Measurements from ENCODE around the gene LRRC26.
A peak's percentile ranks its signal among the peaks of the same experiment; 100 is the strongest.

LRRC26 gene

DNA sequence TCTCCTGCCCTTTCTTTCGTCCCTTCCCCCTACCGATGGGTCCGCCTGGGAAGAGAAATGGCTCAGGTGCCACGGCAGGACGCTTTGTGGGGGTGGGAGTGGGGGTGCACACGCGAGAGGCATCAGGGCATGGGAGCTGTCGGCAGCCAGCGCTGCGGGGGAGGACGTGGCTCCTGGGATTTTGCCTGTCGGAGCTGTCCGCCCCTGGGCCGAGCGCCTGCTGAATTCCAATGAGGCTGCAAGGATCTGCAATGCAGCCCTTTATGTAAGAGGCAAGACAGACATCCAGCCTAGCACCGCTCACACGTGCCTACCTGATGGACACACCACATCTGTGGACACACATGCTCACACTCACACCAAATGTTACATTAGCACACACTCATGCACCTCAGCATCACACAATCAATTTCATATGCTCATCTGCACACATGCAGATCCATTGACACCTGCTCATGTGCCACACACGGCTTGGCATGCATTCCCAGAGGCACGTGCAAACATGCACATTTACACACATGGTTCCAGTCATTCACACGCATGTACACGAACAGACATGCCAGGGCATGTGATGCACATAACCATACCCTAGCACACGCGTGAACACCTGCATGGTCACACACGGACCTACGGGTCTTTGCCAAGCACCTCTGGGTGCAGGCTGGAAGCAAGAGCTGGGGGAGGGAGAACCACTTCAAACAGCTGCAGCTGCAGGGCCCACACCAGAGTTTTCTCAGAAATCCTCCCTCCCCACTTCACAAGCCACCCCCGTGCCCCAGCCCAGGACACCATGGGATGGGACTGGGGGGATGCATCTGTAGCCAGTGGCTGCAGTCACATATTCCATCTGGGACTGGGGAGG is 29.5 kb downstream of the LRRC26 start:
- no peak overlapping the region for H3K4me3 ChIP-seq (ENCODE audit: low read depth, low read length)

DNA sequence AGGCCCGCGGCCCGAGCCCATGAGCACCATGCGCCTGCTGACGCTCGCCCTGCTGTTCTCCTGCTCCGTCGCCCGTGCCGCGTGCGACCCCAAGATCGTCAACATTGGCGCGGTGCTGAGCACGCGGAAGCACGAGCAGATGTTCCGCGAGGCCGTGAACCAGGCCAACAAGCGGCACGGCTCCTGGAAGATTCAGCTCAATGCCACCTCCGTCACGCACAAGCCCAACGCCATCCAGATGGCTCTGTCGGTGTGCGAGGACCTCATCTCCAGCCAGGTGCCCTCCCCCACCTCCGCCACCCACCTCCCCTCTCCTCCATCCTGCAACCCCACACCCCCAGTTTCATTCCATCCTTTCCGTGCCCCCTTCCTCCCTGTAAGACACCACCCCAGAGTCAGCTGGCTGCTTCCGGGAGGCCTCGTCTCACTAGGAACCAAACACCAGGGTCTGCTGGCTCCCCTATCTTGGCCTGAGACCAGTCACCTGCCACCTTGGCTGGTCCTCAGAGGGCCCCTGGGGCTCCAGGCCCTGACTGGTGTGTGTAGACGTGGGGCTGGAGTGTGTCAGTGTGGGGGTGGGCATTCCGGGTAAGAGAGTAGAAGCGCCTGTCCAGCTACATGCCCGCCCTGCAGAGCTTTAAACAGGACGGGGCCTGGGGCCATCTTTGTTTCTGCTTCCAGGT is 30.2 kb downstream of the LRRC26 start:
- DNase-seq (ENCODE audit: low read depth), result no peak
- no peak for TF ChIP-seq CTCF (conservative IDR thresholded peaks at IDR 0.05; ENCODE audit: low read depth, low read length)
- H3K4me3 ChIP-seq (ENCODE audit: low read depth, low read length), result no peak overlapping the region

More for the DNA sequence above, 29.5 kb downstream of the LRRC26 start:
- no peak for TF ChIP-seq CTCF (conservative IDR thresholded peaks at IDR 0.05; ENCODE audit: low read depth, low read length)
- DNase-seq (ENCODE audit: low read depth), result no peak

DNA sequence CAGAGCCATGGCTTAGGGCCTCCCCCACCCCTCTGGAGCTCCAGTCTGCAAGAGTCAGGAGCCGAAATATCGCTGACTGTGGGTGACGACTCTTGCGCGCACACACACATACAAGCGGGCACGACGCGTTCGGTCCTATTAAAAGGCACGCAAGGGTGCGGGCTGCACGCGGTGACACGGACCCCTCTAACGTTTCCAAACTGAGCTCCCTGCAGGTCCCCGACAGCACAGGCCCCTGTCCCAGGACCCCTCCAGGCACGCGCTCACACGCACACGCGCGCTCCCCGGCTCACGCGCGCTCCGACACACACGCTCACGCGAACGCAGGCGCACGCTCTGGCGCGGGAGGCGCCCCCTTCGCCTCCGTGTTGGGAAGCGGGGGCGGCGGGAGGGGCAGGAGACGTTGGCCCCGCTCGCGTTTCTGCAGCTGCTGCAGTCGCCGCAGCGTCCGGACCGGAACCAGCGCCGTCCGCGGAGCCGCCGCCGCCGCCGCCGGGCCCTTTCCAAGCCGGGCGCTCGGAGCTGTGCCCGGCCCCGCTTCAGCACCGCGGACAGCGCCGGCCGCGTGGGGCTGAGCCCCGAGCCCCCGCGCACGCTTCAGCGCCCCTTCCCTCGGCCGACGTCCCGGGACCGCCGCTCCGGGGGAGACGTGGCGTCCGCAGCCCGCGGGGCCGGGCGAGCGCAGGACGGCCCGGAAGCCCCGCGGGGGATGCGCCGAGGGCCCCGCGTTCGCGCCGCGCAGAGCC is 31.0 kb downstream of the LRRC26 start, which contains the start of gene GRIN1:
Gene GRIN1 (plus strand): TSS at position 433 of the 746 bp plus-strand sequence. CDS start 333 bp downstream, outside the sequence.
- DNase-seq (ENCODE audit: low read depth), result peak; percentile 20
- TF ChIP-seq CTCF (conservative IDR thresholded peaks at IDR 0.05; ENCODE audit: low read depth, low read length), result no peak
- H3K4me3 ChIP-seq (ENCODE audit: low read depth, low read length), result no peak within 1 kb of the TSS

DNA sequence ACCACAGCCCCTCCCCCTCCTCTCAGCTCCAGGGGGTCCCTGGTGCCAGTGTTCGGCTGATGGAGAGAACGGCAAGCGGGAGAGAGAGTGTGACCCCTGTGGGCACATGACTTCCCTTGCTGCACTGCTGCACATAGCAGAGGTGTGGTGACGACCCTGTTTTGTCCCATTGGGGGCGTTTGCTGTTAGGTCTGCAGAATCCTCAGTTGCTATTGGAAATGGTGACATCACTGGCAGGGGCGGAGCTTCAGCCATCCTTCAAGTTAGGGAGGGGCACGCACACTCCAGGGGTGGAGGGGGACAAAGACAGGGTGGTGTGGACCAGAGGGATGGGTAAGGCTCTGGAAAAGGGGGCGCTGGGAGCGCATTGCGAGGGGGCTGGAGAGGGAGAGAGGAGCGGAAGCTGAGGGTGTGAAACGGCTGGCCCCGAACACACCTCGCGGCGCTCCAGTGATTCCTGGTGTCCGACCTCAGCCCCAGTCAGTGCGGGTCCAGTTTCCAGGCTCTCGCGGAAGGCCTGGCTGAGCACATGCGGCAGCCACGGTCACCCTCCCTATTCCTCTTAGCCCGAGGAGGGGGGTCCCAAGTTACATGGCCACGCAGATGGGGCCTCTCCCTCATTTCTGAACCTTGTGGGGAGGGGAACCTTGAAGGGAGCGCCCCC is 31.7 kb downstream of the LRRC26 start:
- no peak for TF ChIP-seq CTCF (conservative IDR thresholded peaks at IDR 0.05; ENCODE audit: low read depth, low read length)
- DNase-seq (ENCODE audit: low read depth), result no peak
- no peak overlapping the region for H3K4me3 ChIP-seq (ENCODE audit: low read depth, low read length)

DNA sequence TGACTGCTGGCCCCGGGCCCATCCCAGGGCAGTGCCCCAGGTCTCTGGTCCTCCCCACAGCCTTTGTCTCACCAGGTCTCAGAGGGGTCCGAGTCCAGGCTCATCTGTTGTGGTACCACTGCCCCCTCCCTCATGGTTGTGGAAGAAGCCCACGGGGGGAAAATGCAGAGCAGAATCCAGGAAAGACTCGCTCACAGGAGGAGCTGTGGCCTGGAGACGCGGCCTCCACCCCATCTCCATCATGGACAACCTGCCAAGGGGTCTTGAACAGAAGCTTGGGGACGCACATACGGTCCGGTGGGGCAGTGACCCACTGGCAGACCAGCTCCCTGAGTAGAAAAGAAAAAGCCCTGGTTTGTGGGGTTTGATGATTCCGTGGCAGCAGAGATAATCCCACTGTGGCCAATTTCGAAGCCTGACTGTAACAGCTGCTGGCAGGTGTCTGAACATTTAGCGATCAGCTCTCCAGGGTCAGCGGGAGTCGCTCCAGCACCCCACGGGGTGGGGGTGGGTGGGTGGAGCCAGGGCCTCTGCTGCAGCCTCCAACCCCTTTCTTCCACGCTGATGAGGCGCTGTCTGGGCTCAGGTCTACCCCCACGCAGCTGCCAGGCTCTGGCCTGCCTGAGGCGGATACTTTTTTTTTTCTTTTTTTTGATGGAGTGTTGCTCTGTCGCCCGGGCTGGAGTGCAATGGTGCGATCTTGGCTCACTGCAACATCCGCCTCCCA is 32.8 kb downstream of the LRRC26 start:
- no peak for TF ChIP-seq CTCF (conservative IDR thresholded peaks at IDR 0.05; ENCODE audit: low read depth, low read length)
- H3K4me3 ChIP-seq (ENCODE audit: low read depth, low read length), result no peak overlapping the region
- DNase-seq (ENCODE audit: low read depth), result no peak

All from choroid plexus epithelial cell (primary cell).